RWPE2 (cell line): ENCODE measurements around the gene ANO1.

Source experiments
- ATAC-seq: fragments of 200-7000 bp; cut with Tn5 transposase; 3 replicates; pipeline ENCODE4 v1.9.1; 2021; ENCODE audit warnings: low read depth
- DNase-seq: peaks from one replicate; pipeline ENCODE4 v3.0.0-alpha.2; 2020; ENCODE audit warnings: low spot score
- H3K27ac ChIP-seq: fragments of 450-650 bp; 2 replicates; pipeline ENCODE4 v1.5.1; 2017; ENCODE audit warnings: mild to moderate bottlenecking; ENCODE audit not compliant: poor library complexity, severe bottlenecking
- H3K27me3 ChIP-seq: fragments of 250-450 bp; sonication (Bioruptor Pico); 2 replicates; pipeline ENCODE4 v1.5.1; 2021; ENCODE audit warnings: mild to moderate bottlenecking, moderate library complexity; ENCODE audit not compliant: insufficient read depth, poor library complexity, severe bottlenecking
- H3K36me3 ChIP-seq: fragments of 250-450 bp; sonication (Bioruptor Pico); 2 replicates; pipeline ENCODE4 v1.5.1; 2020; ENCODE audit warnings: low read depth, mild to moderate bottlenecking, moderate library complexity
- H3K4me1 ChIP-seq: fragments of 250-450 bp; sonication (Bioruptor Pico); 2 replicates; pipeline ENCODE4 v1.5.1; 2021; ENCODE audit warnings: mild to moderate bottlenecking, moderate library complexity; ENCODE audit not compliant: insufficient read depth, poor library complexity, severe bottlenecking
- H3K4me3 ChIP-seq: fragments of 250-450 bp; sonication (Bioruptor Pico); 2 replicates; pipeline ENCODE4 v1.5.1; 2021; ENCODE audit warnings: mild to moderate bottlenecking, moderate library complexity; ENCODE audit not compliant: severe bottlenecking
- H3K9me3 ChIP-seq: fragments of 250-450 bp; sonication (Bioruptor Pico); 2 replicates; pipeline ENCODE4 v1.5.1; 2021; ENCODE audit warnings: mild to moderate bottlenecking, moderate library complexity; ENCODE audit not compliant: severe bottlenecking
- CTCF ChIP-seq: fragments of 450-650 bp; IDR thresholded peaks from one replicate; pipeline ENCODE4 v1.5.1; 2017; ENCODE audit warnings: mild to moderate bottlenecking, moderate library complexity; ENCODE audit not compliant: poor library complexity, severe bottlenecking

ANO1 gene

GRCh38 chr11:70182266-70182665, 104.1 kb downstream of the ANO1 start:
- no peaks in the 10 kb centered on the region for H3K4me1 ChIP-seq
- H3K27ac ChIP-seq = no peak overlapping the region
- ATAC-seq = no peak
- H3K9me3 ChIP-seq = no peaks in the 10 kb centered on the region
- TF ChIP-seq CTCF = no peak
- no peak for DNase-seq
- H3K27me3 ChIP-seq = no peaks in the 10 kb centered on the region
- no peak overlapping the region for H3K4me3 ChIP-seq
- H3K36me3 ChIP-seq = no peaks in the 10 kb centered on the region

- H3K36me3 ChIP-seq = no peaks in the 10 kb centered on the region
- no peak for DNase-seq
- ATAC-seq = no peak
- H3K27me3 ChIP-seq = no peaks in the 10 kb centered on the region
- no peaks in the 10 kb centered on the region for H3K4me1 ChIP-seq
- no peak for TF ChIP-seq CTCF
- H3K9me3 ChIP-seq = no peaks in the 10 kb centered on the region
- H3K4me3 ChIP-seq = no peak overlapping the region
- no peak overlapping the region for H3K27ac ChIP-seq
These were observed 104.9 kb downstream of the ANO1 start for GRCh38 chr11:70183032-70183431.

GRCh38 chr11:70183483-70184176, 105.5 kb downstream of the ANO1 start:
- Histone ChIP-seq H3K4me1 (no peaks in the 10 kb centered on the region), H3K36me3 (no peaks in the 10 kb centered on the region), H3K27me3 (no peaks in the 10 kb centered on the region), H3K27ac (no peak overlapping the region), H3K9me3 (no peaks in the 10 kb centered on the region), H3K4me3 (no peak overlapping the region)
- DNase-seq = no peak
- no peak for TF ChIP-seq CTCF
- ATAC-seq = no peak

GRCh38 chr11:70184396-70184795, 106.3 kb downstream of the ANO1 start:
- no peak for ATAC-seq
- H3K36me3 ChIP-seq = no peaks in the 10 kb centered on the region
- H3K4me1 ChIP-seq = no peaks in the 10 kb centered on the region
- H3K27ac ChIP-seq = no peak overlapping the region
- DNase-seq = no peak
- TF ChIP-seq CTCF = no peak
- no peak overlapping the region for H3K4me3 ChIP-seq
- H3K27me3 ChIP-seq = no peaks in the 10 kb centered on the region
- no peaks in the 10 kb centered on the region for H3K9me3 ChIP-seq

GRCh38 chr11:70185348-70186055, 107.4 kb downstream of the ANO1 start:
- Histone ChIP-seq H3K4me3 (no peak overlapping the region), H3K9me3 (no peaks in the 10 kb centered on the region), H3K4me1 (no peaks in the 10 kb centered on the region), H3K27me3 (no peaks in the 10 kb centered on the region), H3K36me3 (no peaks in the 10 kb centered on the region), H3K27ac (no peak overlapping the region)
- no peak for DNase-seq
- ATAC-seq = no peak
- TF ChIP-seq CTCF = no peak
